ENCODE results near the gene SHMT2.
"Not testable (repeated sequence)": the region's sequence is repeated elsewhere in the genome, so short reads cannot be mapped to it uniquely, and the experiment has no call there.

Gene SHMT2

DNA sequence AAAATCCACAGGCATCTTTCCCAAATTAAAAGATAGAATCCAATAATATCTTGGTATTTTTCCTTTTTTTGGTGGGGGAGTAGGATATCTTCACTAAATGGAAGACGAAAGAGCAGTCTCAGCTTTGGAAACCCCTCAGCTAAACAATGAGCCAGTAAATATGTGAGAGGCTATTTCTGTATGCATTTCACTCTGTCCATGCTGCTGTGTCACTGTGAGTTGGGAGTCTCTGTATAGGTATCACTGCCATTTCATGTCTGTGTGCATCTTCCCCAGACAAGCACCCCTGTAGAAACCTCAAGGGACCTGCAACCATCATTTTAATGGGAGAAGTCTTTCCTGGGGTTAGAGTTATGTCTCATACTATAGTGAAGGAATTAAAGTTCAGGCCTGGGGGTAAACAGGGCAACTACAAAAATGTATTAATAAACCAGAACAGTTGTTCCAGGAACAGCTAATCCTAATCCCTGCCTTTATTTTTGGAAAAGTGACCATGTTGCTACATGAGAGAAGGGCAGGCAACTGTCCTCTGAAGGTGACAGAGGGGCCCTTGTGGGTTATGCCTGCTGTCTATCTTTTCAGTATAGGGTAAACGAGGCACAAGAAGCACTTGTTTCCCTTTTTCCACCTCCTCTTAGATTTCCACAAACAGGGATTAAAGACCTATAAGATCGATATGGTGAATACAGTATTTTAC, 32.8 kb downstream of the SHMT2 start:
- Mint-ChIP-seq H3K27me3 (ENCODE audit: low read depth) (no peaks in the 10 kb centered on the region), H3K27ac (no peak overlapping the region), H3K4me1 (ENCODE audit: low read depth) (peaks cover 4% of the 10 kb centered on the region), H3K4me3 (no peak overlapping the region), H3K9me3 (no peaks in the 10 kb centered on the region), H3K36me3 (ENCODE audit: low read depth) (peaks cover 25% of the 10 kb centered on the region)

DNA sequence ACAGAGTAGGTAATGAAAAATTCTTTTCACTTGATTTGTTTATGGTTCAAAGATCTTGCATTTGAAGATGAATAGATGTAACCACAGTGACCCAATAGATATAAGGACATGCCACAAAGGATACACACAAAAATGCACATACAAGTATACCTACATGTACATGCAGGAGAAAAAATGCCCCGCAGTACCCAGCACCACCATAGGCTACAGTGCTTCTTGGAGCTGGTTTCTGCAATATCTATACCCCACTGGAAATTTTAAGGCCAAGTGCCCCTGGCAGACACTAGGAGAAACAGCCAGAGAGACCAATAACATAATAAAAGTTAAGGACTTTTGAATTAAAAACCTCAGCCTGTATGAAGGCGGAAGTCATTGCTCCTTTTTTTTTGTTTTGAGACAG, 33.6 kb downstream of the SHMT2 start:
- Mint-ChIP-seq H3K9me3 (no peaks in the 10 kb centered on the region), H3K36me3 (ENCODE audit: low read depth) (peaks cover 26% of the 10 kb centered on the region), H3K4me1 (ENCODE audit: low read depth) (peaks cover 4% of the 10 kb centered on the region), H3K4me3 (no peak overlapping the region), H3K27me3 (ENCODE audit: low read depth) (no peaks in the 10 kb centered on the region), H3K27ac (no peak overlapping the region)

- peaks cover 5% of the 10 kb centered on the region for H3K4me1 Mint-ChIP-seq (ENCODE audit: low read depth)
- no peak overlapping the region for H3K4me3 Mint-ChIP-seq
- H3K27me3 Mint-ChIP-seq (ENCODE audit: low read depth), result no peaks in the 10 kb centered on the region
- H3K27ac Mint-ChIP-seq, result peak overlapping the region; percentile 8
- peaks cover 24% of the 10 kb centered on the region for H3K36me3 Mint-ChIP-seq (ENCODE audit: low read depth)
- no peaks in the 10 kb centered on the region for H3K9me3 Mint-ChIP-seq
Measured at GRCh38 chr12:57266681-57267080, 37.2 kb downstream of the SHMT2 start.

GRCh38 chr12:57268264-57268663, 38.8 kb downstream of the SHMT2 start:
- Mint-ChIP-seq H3K4me1 (ENCODE audit: low read depth) (peaks cover 5% of the 10 kb centered on the region), H3K27ac (peak overlapping the region; percentile 18), H3K36me3 (ENCODE audit: low read depth) (peaks cover 23% of the 10 kb centered on the region), H3K9me3 (no peaks in the 10 kb centered on the region), H3K27me3 (ENCODE audit: low read depth) (no peaks in the 10 kb centered on the region), H3K4me3 (no peak overlapping the region)

DNA sequence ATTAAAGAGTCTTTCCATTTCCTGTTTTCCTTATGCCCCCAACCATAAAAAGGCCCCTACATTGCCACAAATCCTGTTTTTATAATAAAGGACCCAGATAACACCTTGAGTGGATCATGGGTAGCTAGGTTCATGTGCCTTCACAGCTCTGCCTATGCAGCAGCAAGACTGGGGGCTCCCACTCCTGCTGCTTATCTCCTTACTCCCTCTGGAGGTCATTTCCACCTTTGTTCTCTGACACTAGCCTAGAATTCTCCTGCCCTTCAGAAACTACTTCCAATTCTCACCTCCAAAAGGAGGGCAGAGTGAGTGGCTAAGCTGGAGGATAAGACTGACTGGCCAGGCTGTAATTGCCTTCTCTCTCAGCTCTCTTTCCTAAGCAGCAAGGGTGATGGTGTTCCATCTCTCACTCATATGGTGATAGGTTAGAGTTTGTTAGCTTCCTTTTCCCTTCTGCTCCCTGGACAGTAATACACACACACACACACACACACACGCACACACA, 41.5 kb downstream of the SHMT2 start:
- Mint-ChIP-seq H3K27me3 (ENCODE audit: low read depth) (no peaks in the 10 kb centered on the region), H3K9me3 (no peaks in the 10 kb centered on the region), H3K36me3 (ENCODE audit: low read depth) (peaks cover 29% of the 10 kb centered on the region), H3K4me3 (no peak overlapping the region), H3K27ac (no peak overlapping the region), H3K4me1 (ENCODE audit: low read depth) (peaks cover 4% of the 10 kb centered on the region)

GRCh38 chr12:57272337-57273151, 43.0 kb downstream of the SHMT2 start:
- H3K27ac Mint-ChIP-seq, result no peak overlapping the region

DNA sequence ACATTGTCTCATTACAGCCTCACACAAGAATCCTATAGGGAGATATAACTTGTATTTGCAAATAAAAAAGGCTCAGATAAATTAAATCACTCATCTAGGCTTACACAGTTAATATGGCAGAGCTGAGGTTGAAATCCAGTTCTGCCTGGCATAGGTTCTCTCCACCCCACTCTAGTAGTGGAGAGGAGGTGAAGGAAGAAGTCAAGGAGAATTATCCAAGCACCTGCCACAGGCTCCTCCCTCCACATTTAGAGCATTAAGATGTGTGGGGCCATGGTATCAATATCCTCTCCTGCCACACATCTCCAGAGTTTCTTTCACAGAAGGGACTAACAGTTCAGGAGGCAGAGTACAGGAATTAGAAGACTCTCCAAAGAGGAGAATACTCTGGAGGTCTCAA, 44.0 kb downstream of the SHMT2 start:
- Mint-ChIP-seq H3K36me3 (ENCODE audit: low read depth) (peaks cover 35% of the 10 kb centered on the region), H3K27ac (no peak overlapping the region), H3K9me3 (no peaks in the 10 kb centered on the region), H3K27me3 (ENCODE audit: low read depth) (no peaks in the 10 kb centered on the region), H3K4me1 (ENCODE audit: low read depth) (peaks cover 2% of the 10 kb centered on the region), H3K4me3 (no peak overlapping the region)

More at GRCh38 chr12:57272337-57273151, 43.0 kb downstream of the SHMT2 start:
- H3K9me3 Mint-ChIP-seq, result no peaks in the 10 kb centered on the region
- H3K4me1 Mint-ChIP-seq (ENCODE audit: low read depth), result peaks cover 4% of the 10 kb centered on the region
- peaks cover 30% of the 10 kb centered on the region for H3K36me3 Mint-ChIP-seq (ENCODE audit: low read depth)
- H3K27me3 Mint-ChIP-seq (ENCODE audit: low read depth), result no peaks in the 10 kb centered on the region
- no peak overlapping the region for H3K4me3 Mint-ChIP-seq

GRCh38 chr12:57276233-57276632, 46.7 kb downstream of the SHMT2 start:
- Mint-ChIP-seq H3K36me3 (ENCODE audit: low read depth) (peaks cover 36% of the 10 kb centered on the region), H3K4me1 (ENCODE audit: low read depth) (peaks cover 16% of the 10 kb centered on the region)
- not testable (repeated sequence) for H3K27me3 Mint-ChIP-seq (ENCODE audit: low read depth); H3K27ac Mint-ChIP-seq; H3K4me3 Mint-ChIP-seq; H3K9me3 Mint-ChIP-seq

DNA sequence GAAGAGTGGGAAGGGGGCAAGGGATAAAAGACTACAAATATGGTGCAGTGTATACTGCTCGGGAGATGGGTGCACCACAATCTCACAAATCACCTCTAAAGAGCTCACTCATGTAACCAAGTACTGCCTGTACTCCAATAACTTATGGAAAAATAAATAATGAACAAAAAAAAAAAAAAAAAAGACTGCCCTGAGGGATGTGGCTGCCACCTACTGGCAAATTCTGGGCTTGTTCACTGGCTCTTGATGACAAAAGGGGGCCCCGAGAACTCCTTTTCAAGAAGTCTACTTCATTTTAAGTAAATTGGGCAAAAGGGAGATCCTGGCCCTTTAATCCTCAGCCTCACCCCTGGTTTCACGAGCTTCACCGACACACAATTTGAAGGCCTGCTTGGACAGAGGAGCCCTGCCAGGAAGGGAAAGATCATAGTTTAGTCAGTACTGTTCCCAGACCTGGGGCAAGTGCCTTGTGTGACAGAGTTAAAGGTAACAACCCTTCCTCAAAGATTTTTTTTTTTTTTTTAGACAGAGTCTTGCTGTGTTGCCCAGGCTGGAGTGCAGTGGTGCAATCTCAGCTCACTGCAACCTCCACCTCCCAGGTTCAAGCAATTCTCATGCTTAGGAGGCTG, 47.5 kb downstream of the SHMT2 start:
- no peak overlapping the region for H3K4me3 Mint-ChIP-seq
- no peaks in the 10 kb centered on the region for H3K9me3 Mint-ChIP-seq
- H3K4me1 Mint-ChIP-seq (ENCODE audit: low read depth), result peaks cover 16% of the 10 kb centered on the region
- H3K27ac Mint-ChIP-seq, result no peak overlapping the region
- peaks cover 36% of the 10 kb centered on the region for H3K36me3 Mint-ChIP-seq (ENCODE audit: low read depth)
- H3K27me3 Mint-ChIP-seq (ENCODE audit: low read depth), result no peaks in the 10 kb centered on the region

DNA sequence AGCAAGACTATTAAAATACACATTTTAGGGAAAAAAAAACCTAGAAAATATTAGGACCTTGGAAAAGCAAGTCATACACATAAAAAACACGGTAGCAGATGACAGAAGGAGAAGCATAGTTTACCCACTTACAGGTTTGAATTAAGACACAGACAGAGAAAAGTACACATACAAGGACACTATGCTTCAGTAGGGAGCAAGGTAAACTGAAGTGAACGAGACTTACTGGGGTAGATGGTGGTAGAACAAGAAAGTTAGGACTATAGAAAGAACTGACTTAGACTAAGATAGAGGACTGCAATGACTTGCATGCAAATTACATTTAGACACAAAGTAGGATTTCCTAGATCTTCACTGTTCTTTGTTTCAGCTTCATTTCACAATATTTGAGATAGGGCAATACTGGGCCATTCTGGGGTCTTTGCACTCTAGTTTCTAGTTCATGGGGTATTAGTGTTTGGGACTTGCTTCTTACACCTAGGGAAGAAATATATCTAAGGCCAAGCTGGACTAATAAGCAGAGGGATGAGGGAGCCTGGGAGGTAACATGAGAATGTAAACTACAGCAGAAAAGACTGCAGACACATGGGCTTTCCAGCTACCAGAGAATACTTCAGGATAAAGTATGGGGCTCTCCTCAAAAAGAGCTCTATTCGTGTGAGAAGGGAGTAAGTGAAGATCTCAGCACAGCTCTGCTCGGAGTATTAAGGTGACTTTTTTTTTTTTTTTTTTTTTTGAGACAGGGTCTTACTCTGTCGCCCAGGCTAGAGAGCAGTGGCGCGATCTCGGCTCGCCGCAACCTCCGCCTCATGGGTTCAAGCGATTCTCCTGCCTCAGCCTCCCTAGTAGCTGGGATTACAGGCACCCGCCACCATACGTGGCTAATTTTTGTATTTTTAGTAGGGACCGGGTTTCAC, 49.2 kb downstream of the SHMT2 start:
- Mint-ChIP-seq H3K4me3 (no peak overlapping the region), H3K27ac (peak overlapping the region; percentile 7), H3K27me3 (ENCODE audit: low read depth) (no peaks in the 10 kb centered on the region), H3K36me3 (ENCODE audit: low read depth) (peaks cover 36% of the 10 kb centered on the region), H3K4me1 (ENCODE audit: low read depth) (peaks cover 16% of the 10 kb centered on the region), H3K9me3 (no peaks in the 10 kb centered on the region)

- Mint-ChIP-seq H3K36me3 (ENCODE audit: low read depth) (peaks cover 34% of the 10 kb centered on the region), H3K4me3 (peak overlapping the region; percentile 45)
Measured at GRCh38 chr12:57280211-57281062, 50.9 kb downstream of the SHMT2 start.

DNA sequence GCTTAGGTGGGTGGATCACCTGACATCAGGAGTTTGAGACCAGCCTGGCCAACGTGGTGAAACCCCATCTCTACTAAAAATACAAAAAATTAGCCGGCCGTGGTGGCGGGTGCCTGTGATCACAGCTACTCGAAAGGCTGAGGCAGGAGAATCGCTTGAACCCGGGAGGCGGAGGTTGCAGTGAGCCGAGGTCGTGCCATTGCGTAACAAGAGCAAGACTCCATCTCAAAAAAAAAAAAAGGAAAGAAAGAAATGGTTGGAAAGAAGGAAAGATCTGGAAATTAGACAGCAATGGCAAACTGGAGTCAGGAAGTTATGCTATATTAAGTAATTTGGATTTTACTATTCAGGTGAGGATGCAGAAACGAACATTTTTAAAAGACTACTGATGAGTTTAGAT, 52.6 kb downstream of the SHMT2 start:
- Mint-ChIP-seq H3K4me1 (ENCODE audit: low read depth) (peaks cover 14% of the 10 kb centered on the region), H3K36me3 (ENCODE audit: low read depth) (peaks cover 36% of the 10 kb centered on the region)
- not testable (repeated sequence) for H3K27ac Mint-ChIP-seq; H3K4me3 Mint-ChIP-seq; H3K27me3 Mint-ChIP-seq (ENCODE audit: low read depth); H3K9me3 Mint-ChIP-seq

More at GRCh38 chr12:57280211-57281062, 50.9 kb downstream of the SHMT2 start:
- H3K9me3 Mint-ChIP-seq, result no peaks in the 10 kb centered on the region
- H3K4me1 Mint-ChIP-seq (ENCODE audit: low read depth), result peaks cover 15% of the 10 kb centered on the region
- H3K27ac Mint-ChIP-seq, result peak overlapping the region; percentile 91
- H3K27me3 Mint-ChIP-seq (ENCODE audit: low read depth), result no peaks in the 10 kb centered on the region
